ENCODE measurements around the gene R3HDM2.

Gene R3HDM2

GRCh38 chr12:57229634-57230380 lies 201.0 kb downstream of the R3HDM2 start, which contains the start of gene SHMT2:
Gene SHMT2, plus strand, starts transcription at chr12:57229711. Its CDS starts 68 bp downstream, at chr12:57229779.
- DNase-seq (ENCODE audit: low read depth in 2 of 2) = peak; percentile 88 to 93

GRCh38 chr12:57229046-57229633 lies 201.7 kb downstream of the R3HDM2 start:
- DNase-seq (ENCODE audit: low read depth in 2 of 2) = no peak

DNA sequence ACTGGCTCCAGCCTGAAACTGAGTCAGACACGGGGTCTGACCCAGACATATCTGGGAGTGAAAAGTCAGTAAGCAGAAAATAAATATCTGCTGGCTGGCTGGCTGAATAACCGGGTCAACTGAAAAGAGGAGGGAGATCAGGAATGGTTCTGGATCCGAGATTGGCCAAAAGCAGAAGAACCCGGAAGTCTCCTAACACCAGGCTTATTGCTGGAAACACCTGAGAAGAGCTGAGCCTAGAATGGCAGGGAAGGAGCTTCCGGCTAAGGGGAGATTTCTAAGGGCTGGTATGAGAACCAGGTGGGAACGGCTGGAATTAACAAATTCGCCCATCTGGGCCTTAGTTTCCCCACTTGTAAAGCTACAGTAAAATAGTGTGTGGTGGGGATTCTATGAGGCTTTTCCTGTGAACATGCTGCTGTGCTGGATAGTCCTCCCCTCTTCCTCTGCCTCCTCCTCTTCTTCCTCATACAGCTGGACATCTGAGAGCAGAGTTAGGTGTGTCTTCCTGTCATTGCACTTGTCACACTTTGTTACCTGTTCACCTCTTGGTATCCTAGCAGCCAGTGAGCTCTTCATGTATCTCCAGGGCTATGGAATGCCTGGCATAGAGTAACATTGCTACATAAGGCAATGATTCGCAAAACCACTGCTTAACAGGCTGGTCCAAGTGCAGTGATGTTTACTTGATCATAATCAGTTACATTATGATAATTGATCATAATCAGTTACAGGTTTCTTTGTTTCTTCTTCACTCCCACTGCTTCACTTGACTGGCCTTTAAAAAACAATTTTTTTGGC lies 203.3 kb downstream of the R3HDM2 start:
- DNase-seq (ENCODE audit: low read depth in 2 of 2) = no peak

GRCh38 chr12:57226588-57227314 lies 204.1 kb downstream of the R3HDM2 start:
- DNase-seq (ENCODE audit: low read depth in 2 of 2) = no peak

DNA sequence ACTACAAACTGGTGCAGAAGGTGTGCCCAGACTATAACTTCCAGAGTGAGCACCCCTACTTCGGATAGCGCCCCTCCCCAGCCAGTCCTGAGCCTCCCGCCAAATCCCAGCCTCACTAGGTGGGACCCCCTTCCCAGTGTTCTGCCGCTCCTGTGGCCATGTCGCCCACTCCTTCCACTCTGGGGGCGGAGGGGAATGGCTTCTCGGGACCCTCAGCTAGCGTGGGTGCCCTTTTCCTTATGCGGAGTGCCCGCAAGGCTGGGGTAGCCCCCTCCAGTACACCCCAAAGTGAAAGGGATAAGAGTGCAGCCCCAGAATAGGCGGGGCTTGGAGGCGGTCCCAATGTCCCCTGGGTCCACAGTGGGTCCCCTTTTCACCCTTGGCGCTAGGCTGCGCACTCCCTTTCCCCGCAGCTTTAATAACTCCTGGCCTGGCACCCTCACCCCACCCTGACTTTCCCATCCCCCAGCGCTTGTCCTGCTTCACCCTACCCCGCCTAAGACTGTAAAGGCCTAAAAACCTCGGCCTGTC lies 205.1 kb downstream of the R3HDM2 start:
- no peak for DNase-seq (ENCODE audit: low read depth in 2 of 2)

DNA sequence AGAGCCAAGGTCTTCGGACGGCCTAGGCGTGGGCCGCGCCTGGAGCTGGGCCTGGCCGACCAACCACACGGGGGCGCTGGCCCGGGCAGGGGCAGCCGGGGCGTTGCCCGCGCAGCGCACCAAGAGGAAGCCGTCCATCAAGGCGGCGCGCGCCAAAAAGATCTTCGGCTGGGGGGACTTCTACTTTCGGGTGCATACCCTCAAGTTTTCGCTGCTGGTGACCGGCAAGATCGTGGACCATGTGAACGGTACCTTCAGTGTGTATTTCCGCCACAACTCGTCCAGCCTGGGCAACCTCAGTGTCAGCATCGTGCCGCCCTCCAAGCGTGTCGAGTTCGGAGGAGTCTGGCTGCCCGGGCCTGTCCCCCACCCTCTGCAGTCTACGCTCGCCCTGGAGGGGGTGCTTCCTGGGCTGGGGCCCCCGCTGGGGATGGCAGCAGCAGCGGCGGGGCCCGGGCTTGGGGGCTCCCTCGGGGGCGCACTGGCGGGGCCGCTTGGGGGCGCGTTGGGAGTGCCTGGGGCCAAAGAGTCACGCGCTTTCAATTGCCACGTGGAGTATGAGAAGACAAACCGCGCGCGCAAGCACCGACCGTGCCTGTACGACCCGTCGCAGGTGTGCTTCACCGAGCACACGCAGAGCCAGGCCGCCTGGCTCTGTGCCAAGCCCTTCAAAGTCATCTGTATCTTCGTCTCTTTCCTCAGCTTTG lies 205.7 kb downstream of the R3HDM2 start:
- no peak for DNase-seq (ENCODE audit: low read depth in 2 of 2)

- DNase-seq (ENCODE audit: low read depth in 2 of 2) = no peak
Observed at GRCh38 chr12:57224278-57224972, 206.4 kb downstream of the R3HDM2 start.

DNA sequence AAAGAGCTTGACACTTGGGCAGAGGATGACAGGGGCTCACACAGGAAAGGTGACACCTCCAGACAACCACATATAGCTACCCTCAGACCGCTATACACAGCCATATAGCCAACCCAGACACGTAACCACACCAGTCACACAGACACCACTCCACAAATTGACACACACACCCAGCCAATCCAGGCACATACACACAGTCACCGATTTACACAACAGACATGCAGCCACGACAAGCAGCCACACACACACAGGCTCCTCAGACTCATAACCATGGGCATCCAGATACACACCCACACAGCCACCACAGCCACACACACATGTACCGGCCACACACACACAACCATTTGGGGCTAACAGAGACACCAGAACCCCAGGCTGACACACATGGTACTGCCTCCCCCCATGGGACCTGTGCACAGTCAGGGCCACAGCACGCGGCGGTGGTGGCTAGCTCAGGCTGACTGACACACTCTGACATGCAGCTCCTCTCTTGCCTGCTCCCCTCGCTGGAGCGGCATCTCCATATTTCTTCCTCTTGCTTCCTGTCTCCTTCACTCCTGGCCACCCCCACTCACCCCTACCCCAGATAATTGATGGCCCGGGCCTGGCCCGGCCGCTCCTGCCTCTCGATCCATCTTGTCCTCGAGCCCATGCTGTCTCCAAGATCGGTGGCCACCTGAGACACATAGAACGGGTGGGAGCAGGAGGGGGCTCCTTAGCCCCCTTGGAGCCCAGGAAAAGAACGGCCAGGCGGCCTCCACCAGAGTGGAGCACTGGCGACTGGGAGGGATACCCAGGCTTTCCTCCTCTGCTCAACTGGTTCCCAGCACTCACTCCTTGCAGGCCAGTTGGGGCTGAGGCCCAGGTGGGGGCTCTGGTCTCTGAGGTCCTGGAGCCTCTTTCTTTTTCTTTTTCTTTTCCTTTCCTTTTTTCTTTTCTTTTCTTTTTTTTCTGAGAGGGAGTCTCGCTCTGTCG lies 207.4 kb downstream of the R3HDM2 start:
- no peak for DNase-seq (ENCODE audit: low read depth in 2 of 2)

- DNase-seq (ENCODE audit: low read depth in 2 of 2) = no peak
Observed at GRCh38 chr12:57222286-57223190, 208.3 kb downstream of the R3HDM2 start.

DNA sequence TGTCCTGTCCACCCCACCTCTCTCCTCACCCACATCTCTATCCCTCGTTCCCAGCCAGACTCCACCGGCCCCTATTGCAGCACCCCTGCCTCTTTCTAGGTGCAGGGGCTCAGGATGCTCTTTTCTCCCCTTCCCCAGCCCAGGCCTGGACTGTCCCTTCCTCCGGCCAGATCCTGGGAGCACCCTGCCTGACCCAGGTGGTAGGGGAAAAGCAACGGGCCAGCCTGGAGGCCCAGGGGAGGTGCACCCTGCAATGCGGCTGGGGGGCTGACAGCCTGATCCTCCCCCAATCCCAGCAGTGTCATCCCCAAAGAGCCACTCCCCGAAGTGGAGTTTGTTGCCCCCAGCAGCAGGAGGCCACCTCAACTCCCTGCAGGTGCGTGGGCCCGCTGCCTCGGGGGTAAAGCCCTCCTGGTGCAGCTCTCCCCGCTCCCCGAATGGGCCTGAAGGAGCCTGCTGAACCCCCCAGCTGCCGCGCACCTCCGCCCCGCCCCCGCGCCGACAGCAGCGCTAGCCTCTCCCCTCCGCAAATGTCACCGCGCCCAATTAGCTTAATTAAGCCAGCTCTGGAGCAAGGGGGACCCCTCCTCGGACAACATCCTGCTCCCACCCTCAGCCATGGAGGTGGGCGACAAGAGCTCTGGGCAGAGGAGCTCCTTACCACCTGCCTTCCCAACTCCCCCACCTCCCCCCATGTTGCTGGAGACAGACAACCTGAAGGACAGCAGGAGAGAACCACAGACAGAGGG lies 209.5 kb downstream of the R3HDM2 start:
- DNase-seq (ENCODE audit: low read depth in 2 of 2) = no peak

GRCh38 chr12:57220770-57221168 lies 210.1 kb downstream of the R3HDM2 start:
- DNase-seq (ENCODE audit: low read depth in 2 of 2) = no peak

- no peak for DNase-seq (ENCODE audit: low read depth in 2 of 2)
Observed at GRCh38 chr12:57219993-57220754, 210.7 kb downstream of the R3HDM2 start.

DNA sequence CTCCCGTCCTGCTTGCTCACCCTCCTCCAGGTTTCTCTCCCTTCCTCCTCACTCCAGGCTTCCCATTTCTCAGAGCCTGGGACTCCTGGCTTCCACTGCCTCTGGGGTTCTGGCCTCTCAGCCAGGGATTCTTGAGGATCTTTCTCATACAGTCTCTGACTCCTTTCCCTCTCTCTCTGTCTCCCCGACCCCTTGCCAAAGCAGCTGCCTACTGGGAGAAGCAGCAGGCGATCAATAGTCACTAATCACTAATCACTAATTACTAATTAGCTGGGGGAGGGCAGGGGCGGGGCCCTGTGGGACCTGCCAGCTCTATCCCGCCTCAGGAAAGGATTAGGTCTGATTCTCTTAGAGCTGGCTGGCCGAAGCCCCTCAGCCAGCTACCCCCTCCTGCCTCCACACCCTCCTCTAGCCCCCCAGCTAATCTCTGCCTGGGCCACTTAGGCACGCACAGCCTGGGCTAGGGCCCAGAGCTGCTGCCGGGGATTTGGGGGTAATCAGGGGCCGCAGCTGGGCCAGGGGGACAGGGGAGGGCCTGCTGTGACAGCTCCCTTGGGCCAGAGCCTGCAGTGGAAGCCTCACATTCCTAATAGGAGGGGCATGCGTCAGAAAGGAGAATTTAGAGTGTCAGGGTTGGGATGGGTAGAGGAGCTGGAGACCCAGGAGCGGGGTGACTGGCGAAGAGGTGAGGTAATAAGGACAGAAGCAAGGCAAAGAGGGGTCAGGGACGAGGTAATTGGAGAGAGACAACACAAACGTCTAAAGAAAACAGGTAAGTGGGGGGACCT lies 211.4 kb downstream of the R3HDM2 start:
- no peak for DNase-seq (ENCODE audit: low read depth in 2 of 2)

GRCh38 chr12:57218030-57218853 lies 212.6 kb downstream of the R3HDM2 start:
- no peak for DNase-seq (ENCODE audit: low read depth in 2 of 2)

Data from activated CD4-positive, alpha-beta T cell treated with anti-CD3 and anti-CD28 coated beads for 24 hours (primary cell).